ENCODE measurements around the gene MAPT.

MAPT gene

GRCh38 chr17:45868276-45868675, 26.1 kb upstream of the MAPT start:
- no peak for TF ChIP-seq JUND (IDR thresholded peaks at IDR 0.05; ENCODE audit: low read depth)
- in situ Hi-C loops (cut with HindIII; ENCODE audit: low pct_unique_long_range_greater_than_20kb, low sequenced_read_pairs) = no loop called here
- no peak for DNase-seq (ENCODE audit: low read depth in 1 of 2, low spot score in 1 of 2)

GRCh38 chr17:45869676-45870341, 24.5 kb upstream of the MAPT start:
- in situ Hi-C loops (cut with HindIII; ENCODE audit: low pct_unique_long_range_greater_than_20kb, low sequenced_read_pairs) = no loop called here
- no peak for TF ChIP-seq JUND (IDR thresholded peaks at IDR 0.05; ENCODE audit: low read depth)
- DNase-seq (ENCODE audit: low read depth in 1 of 2, low spot score in 1 of 2) = peak in 1 of 2 experiments; percentile 39

DNA sequence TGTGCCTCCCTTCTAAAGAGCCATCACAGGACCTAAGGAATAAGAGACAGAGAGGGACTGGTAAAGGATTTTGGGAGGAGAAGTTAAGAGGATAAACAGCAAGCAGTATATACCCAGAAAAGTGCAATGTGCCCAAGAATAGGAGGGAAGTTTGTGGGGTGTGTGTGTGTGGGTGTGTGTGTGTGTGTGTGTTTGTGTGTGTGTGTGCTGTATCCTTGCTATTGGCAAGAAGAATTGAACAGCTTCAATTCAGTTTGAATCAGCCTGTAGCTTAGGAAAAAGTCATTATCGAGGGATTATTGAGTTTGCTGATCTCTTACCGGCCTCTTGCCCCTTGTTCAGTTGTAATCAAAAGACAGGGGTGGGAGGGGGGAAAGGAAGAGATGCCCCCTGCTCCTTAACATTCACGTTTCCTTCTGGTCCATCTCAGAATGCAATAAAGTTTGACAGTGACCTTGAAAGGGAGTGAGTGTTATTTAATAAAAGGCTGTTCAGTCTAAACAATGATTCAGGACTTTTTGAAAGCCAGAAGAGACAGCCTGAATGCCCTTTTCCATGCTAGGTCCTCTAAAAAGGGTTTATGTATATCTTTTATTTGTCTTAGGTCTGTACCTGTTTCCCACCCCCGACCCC, 23.9 kb upstream of the MAPT start:
- no peak for DNase-seq (ENCODE audit: low read depth in 1 of 2, low spot score in 1 of 2)
- no peak for TF ChIP-seq JUND (IDR thresholded peaks at IDR 0.05; ENCODE audit: low read depth)
- in situ Hi-C loops (cut with HindIII; ENCODE audit: low pct_unique_long_range_greater_than_20kb, low sequenced_read_pairs) = no loop called here

- in situ Hi-C loops (cut with HindIII; ENCODE audit: low pct_unique_long_range_greater_than_20kb, low sequenced_read_pairs) = no loop called here
- no peak for TF ChIP-seq JUND (IDR thresholded peaks at IDR 0.05; ENCODE audit: low read depth)
- no peak for DNase-seq (ENCODE audit: low read depth in 1 of 2, low spot score in 1 of 2)
These were observed 22.6 kb upstream of the MAPT start for GRCh38 chr17:45871718-45872117.

GRCh38 chr17:45873728-45874127, 20.6 kb upstream of the MAPT start:
- in situ Hi-C loops (cut with HindIII; ENCODE audit: low pct_unique_long_range_greater_than_20kb, low sequenced_read_pairs) = no loop called here
- DNase-seq (ENCODE audit: low read depth in 1 of 2, low spot score in 1 of 2) = no peak
- no peak for TF ChIP-seq JUND (IDR thresholded peaks at IDR 0.05; ENCODE audit: low read depth)

- no peak for DNase-seq (ENCODE audit: low read depth in 1 of 2, low spot score in 1 of 2)
- no peak for TF ChIP-seq JUND (IDR thresholded peaks at IDR 0.05; ENCODE audit: low read depth)
- in situ Hi-C loops (cut with HindIII; ENCODE audit: low pct_unique_long_range_greater_than_20kb, low sequenced_read_pairs) = no loop called here
These were observed 20.2 kb upstream of the MAPT start for GRCh38 chr17:45874151-45874550.

DNA sequence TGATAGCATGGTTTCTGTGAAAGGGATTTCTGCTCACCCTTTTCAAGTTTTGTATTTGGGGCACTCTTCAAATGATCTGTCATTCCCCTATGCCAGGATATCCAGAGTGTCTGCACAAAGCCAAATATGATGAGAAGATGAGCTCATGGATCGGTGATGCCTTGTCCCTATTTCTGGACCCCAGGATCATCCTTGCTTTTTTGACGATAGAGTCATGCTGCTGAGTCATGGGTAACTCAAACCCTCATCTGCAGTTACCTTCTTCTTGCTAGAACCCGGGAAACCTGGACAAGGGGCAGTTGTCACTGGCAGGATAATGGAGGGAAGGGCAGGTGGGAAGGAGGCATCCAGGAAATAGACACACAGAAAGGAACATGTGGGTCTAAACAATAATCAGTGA, 17.8 kb upstream of the MAPT start:
- no peak for TF ChIP-seq JUND (IDR thresholded peaks at IDR 0.05; ENCODE audit: low read depth)
- DNase-seq (ENCODE audit: low read depth in 1 of 2, low spot score in 1 of 2) = no peak
- in situ Hi-C loops (cut with HindIII; ENCODE audit: low pct_unique_long_range_greater_than_20kb, low sequenced_read_pairs) = no loop called here

GRCh38 chr17:45877467-45877866, 16.9 kb upstream of the MAPT start:
- DNase-seq (ENCODE audit: low read depth in 1 of 2, low spot score in 1 of 2) = no peak
- no peak for TF ChIP-seq JUND (IDR thresholded peaks at IDR 0.05; ENCODE audit: low read depth)
- in situ Hi-C loops (cut with HindIII; ENCODE audit: low pct_unique_long_range_greater_than_20kb, low sequenced_read_pairs) = no loop called here

DNA sequence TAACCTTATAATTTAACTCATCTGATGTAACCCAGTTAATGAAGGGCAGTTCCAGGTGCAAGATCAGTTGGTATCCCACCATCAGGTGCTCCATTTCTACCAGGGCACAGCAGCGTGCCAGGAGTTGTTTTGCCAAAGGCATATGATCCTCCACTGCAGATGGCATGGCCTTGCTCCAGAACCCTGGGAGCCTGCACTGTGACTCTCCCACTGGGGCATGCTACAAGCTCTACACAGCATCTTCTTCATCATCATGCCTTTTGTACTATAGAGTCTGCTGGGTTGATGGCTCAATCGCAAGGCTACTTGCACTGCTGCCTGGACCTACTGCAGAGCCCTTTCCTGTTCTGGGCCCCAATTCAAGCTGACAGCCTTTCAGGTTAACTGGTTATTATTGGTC, 11.3 kb upstream of the MAPT start:
- no peak for DNase-seq (ENCODE audit: low read depth in 1 of 2, low spot score in 1 of 2)
- in situ Hi-C loops (cut with HindIII; ENCODE audit: low pct_unique_long_range_greater_than_20kb, low sequenced_read_pairs) = no loop called here
- TF ChIP-seq JUND (IDR thresholded peaks at IDR 0.05; ENCODE audit: low read depth) = no peak

DNA sequence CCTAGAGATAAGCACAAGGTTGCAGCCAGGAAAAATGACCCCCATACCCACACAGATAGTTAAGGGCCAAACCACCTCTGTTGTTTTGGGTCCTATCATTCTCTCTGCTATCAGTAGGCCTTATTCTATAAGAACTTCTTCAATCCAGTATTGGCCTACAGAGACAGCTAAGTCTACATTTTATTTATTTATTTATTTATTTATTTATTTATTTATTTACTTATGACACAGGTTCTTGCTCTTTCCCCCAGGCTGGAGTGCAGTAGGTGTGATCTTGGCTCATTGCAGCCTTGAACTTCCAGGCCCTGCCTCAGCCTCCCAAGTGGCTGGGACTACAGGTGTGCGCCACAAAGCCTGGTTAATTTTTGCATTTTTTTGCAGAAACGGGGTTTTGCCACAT, 7.5 kb upstream of the MAPT start:
- no peak for DNase-seq (ENCODE audit: low read depth in 1 of 2, low spot score in 1 of 2)
- TF ChIP-seq JUND (IDR thresholded peaks at IDR 0.05; ENCODE audit: low read depth) = no peak
- in situ Hi-C loops (cut with HindIII; ENCODE audit: low pct_unique_long_range_greater_than_20kb, low sequenced_read_pairs) = no loop called here

DNA sequence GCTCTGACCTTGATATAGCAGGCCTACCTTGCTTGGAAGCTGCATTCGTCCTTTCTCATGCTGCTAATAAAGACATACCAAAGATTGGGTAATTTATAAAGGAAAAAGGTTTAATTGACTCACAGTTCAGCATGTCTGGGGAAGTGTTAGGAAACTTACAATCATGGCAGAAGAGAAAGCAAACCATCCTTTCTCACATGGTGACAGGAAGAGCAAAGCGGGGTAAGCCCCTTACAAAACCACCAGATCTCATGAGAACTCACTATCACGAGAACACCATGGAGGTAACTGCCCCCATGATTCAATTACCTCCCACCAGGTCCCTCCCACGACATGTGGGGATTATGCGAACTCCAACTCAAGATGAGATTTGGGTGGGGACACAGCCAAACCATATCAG, 6.0 kb upstream of the MAPT start:
- in situ Hi-C loops (cut with HindIII; ENCODE audit: low pct_unique_long_range_greater_than_20kb, low sequenced_read_pairs) = no loop called here
- TF ChIP-seq JUND (IDR thresholded peaks at IDR 0.05; ENCODE audit: low read depth) = no peak
- no peak for DNase-seq (ENCODE audit: low read depth in 1 of 2, low spot score in 1 of 2)

- in situ Hi-C loops (cut with HindIII; ENCODE audit: low pct_unique_long_range_greater_than_20kb, low sequenced_read_pairs) = no loop called here
- peak in 1 of 2 experiments; percentile 35 for DNase-seq (ENCODE audit: low read depth in 1 of 2, low spot score in 1 of 2)
- no peak for TF ChIP-seq JUND (IDR thresholded peaks at IDR 0.05; ENCODE audit: low read depth)
These were observed 4.8 kb upstream of the MAPT start for GRCh38 chr17:45889579-45889978.

DNA sequence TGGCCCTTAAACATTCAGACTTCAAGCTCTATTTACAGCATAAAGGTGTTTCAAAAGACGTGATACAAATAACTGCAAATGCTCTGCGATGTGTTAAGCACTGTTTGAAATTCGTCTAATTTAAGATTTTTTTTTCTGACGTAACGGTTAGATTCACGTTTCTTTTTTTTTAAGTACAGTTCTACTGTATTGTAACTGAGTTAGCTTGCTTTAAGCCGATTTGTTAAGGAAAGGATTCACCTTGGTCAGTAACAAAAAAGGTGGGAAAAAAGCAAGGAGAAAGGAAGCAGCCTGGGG, 681 bp upstream of the MAPT start:
- TF ChIP-seq JUND (IDR thresholded peaks at IDR 0.05; ENCODE audit: low read depth) = no peak
- no peak for DNase-seq (ENCODE audit: low read depth in 1 of 2, low spot score in 1 of 2)
- in situ Hi-C loops (cut with HindIII; ENCODE audit: low pct_unique_long_range_greater_than_20kb, low sequenced_read_pairs) = no loop called here
